ENCODE measurements around the gene SYCP3.

The SYCP3 gene

DNA sequence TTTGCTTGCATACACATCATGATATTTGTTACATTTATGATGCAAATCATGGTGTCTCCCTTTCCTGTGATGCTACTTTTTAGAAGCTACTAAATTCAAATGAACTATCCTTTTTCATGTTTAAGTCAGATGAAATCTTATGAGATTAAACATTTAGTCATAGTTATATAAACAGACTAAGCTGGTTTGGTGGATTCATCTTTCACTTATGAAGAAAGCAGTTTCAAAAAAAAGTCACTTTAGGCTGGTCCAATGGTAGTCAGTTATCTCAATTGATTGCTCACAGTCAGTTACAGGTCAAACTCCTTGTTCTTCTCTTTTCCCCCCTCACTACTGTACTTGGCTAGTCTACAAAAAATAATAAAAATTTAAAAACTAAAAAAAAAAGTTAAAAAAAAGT is 19.7 kb downstream of the SYCP3 start:
- Histone ChIP-seq H3K27ac (ENCODE audit: low read depth, low read length) (no peak overlapping the region), H3F3A (ENCODE audit: control insufficient read depth, insufficient read depth) (no peaks in the 10 kb centered on the region), H3K4me3 (ENCODE audit: low read length) (no peak overlapping the region), H3K4me1 (ENCODE audit: control insufficient read depth, low read length) (peaks cover 17% of the 10 kb centered on the region), H3K9me3 (ENCODE audit: control insufficient read depth, insufficient read depth, low read length) (no peaks in the 10 kb centered on the region), H3K27me3 (ENCODE audit: control insufficient read depth, low read length) (no peaks in the 10 kb centered on the region), H3K9me2 (replicated peaks; ENCODE audit: control insufficient read depth, low read length) (no peaks in the 10 kb centered on the region), H3K79me2 (ENCODE audit: control insufficient read depth, low read length) (0 out of 2 replicates have a peak, but pooled peaks cover 2% of the 10 kb centered on the region), H3K36me3 (ENCODE audit: control insufficient read depth, low read length) (peaks cover 30% of the 10 kb centered on the region), H4K20me1 (ENCODE audit: control insufficient read depth, insufficient read depth, low read depth, low read length) (no peaks in the 10 kb centered on the region), H3K4me2 (ENCODE audit: low read length) (no peak overlapping the region)
- TF ChIP-seq EZH2phosphoT487 (IDR thresholded peaks at IDR 0.05; ENCODE audit: borderline replicate concordance, low read length): no peak
- TF ChIP-seq, protein P1, sequence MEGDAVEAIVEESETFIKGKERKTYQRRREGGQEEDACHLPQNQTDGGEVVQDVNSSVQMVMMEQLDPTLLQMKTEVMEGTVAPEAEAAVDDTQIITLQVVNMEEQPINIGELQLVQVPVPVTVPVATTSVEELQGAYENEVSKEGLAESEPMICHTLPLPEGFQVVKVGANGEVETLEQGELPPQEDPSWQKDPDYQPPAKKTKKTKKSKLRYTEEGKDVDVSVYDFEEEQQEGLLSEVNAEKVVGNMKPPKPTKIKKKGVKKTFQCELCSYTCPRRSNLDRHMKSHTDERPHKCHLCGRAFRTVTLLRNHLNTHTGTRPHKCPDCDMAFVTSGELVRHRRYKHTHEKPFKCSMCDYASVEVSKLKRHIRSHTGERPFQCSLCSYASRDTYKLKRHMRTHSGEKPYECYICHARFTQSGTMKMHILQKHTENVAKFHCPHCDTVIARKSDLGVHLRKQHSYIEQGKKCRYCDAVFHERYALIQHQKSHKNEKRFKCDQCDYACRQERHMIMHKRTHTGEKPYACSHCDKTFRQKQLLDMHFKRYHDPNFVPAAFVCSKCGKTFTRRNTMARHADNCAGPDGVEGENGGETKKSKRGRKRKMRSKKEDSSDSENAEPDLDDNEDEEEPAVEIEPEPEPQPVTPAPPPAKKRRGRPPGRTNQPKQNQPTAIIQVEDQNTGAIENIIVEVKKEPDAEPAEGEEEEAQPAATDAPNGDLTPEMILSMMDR (IDR thresholded peaks at IDR 0.05; ENCODE audit: low read depth, low read length, poor library complexity, severe bottlenecking): no peak

DNA sequence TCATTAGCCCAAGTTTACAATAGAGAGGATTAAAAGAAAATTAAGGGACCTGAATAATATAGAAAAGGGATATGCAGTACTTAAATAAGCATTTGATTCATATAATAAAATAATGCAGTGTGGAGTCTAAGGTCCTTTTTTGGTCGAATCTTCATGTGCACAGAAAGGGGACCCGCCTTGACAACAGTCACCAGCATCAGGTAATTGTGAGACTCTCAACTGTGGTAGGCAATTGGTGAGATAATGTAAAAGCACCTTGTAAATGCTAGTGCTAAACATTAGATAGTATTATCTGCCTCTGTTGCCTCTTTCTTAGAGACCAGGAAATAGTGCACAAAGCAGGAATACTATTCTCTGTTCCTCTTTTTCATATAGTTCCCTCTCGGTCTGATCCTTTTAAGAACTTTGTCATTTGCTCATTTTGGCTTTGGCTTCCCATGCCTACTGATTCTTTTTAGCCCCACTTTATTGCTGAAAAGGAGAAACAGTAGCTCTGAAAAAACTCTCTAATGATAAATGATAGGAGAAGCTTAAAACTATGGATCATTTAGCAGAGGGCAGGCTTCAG is 24.3 kb downstream of the SYCP3 start:
- TF ChIP-seq, protein P1 (IDR thresholded peaks at IDR 0.05; ENCODE audit: low read depth, low read length, poor library complexity, severe bottlenecking): no peak
- TF ChIP-seq EZH2phosphoT487 (IDR thresholded peaks at IDR 0.05; ENCODE audit: borderline replicate concordance, low read length): no peak
- Histone ChIP-seq H3K4me3 (ENCODE audit: low read length) (no peak overlapping the region), H3K79me2 (ENCODE audit: control insufficient read depth, low read length) (peaks cover 2% of the 10 kb centered on the region; the same call in 1 of the 2 replicates), H3K4me1 (ENCODE audit: control insufficient read depth, low read length) (peaks cover 17% of the 10 kb centered on the region), H3K9me2 (replicated peaks; ENCODE audit: control insufficient read depth, low read length) (no peaks in the 10 kb centered on the region), H3K27ac (ENCODE audit: low read depth, low read length) (no peak overlapping the region), H3F3A (ENCODE audit: control insufficient read depth, insufficient read depth) (no peaks in the 10 kb centered on the region), H3K27me3 (ENCODE audit: control insufficient read depth, low read length) (no peaks in the 10 kb centered on the region), H4K20me1 (ENCODE audit: control insufficient read depth, insufficient read depth, low read depth, low read length) (no peaks in the 10 kb centered on the region; the same call in 1 of the 2 replicates), H3K4me2 (ENCODE audit: low read length) (no peak overlapping the region), H3K9me3 (ENCODE audit: control insufficient read depth, insufficient read depth, low read length) (no peaks in the 10 kb centered on the region), H3K36me3 (ENCODE audit: control insufficient read depth, low read length) (peaks cover 18% of the 10 kb centered on the region)

DNA sequence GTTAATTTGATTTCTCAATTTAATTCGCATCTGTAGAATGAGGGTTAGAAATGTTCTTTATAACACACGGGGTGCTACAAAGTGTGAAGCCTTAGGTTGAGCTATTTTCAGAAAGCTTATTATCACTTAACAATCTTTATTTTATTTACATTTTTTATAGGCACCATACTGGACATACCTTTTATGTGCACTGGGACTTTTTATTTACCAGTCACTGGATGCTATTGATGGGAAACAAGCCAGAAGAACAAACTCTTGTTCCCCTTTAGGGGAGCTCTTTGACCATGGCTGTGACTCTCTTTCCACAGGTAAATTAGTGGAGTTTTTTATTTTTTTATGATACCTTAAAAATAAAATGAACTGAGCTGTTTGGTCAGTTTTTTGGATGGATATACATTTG is 25.3 kb downstream of the SYCP3 start:
- H3K27ac ChIP-seq (ENCODE audit: low read depth, low read length): no peak overlapping the region
- peaks cover 13% of the 10 kb centered on the region for H3K36me3 ChIP-seq (ENCODE audit: control insufficient read depth, low read length)
- peaks cover 10% of the 10 kb centered on the region for H3K4me1 ChIP-seq (ENCODE audit: control insufficient read depth, low read length)
- no peaks in the 10 kb centered on the region for H3F3A ChIP-seq (ENCODE audit: control insufficient read depth, insufficient read depth)
- H3K79me2 ChIP-seq (ENCODE audit: control insufficient read depth, low read length): peaks cover 2% of the 10 kb centered on the region; the same call in 1 of the 2 replicates
- no peak for TF ChIP-seq EZH2phosphoT487 (IDR thresholded peaks at IDR 0.05; ENCODE audit: borderline replicate concordance, low read length)
- TF ChIP-seq, protein P1 (IDR thresholded peaks at IDR 0.05; ENCODE audit: low read depth, low read length, poor library complexity, severe bottlenecking): no peak
- no peak overlapping the region for H3K4me3 ChIP-seq (ENCODE audit: low read length)
- no peak overlapping the region for H3K4me2 ChIP-seq (ENCODE audit: low read length)
- H3K27me3 ChIP-seq (ENCODE audit: control insufficient read depth, low read length): no peaks in the 10 kb centered on the region
- no peaks in the 10 kb centered on the region for H3K9me3 ChIP-seq (ENCODE audit: control insufficient read depth, insufficient read depth, low read length)
- no peaks in the 10 kb centered on the region for H3K9me2 ChIP-seq (replicated peaks; ENCODE audit: control insufficient read depth, low read length)
- no peaks in the 10 kb centered on the region; the same call in 1 of the 2 replicates for H4K20me1 ChIP-seq (ENCODE audit: control insufficient read depth, insufficient read depth, low read depth, low read length)
